ENCODE data around the gene PACSIN3.

PACSIN3 gene

GRCh38 chr11:47160753-47161133, 25.5 kb downstream of the PACSIN3 start:
- Mint-ChIP-seq H3K27ac (no peak overlapping the region), H3K4me3 (no peak overlapping the region), H3K36me3 (ENCODE audit: low read depth) (peaks cover 58% of the 10 kb centered on the region), H3K27me3 (no peaks in the 10 kb centered on the region), H3K9me3 (no peaks in the 10 kb centered on the region), H3K4me1 (ENCODE audit: low read depth) (peaks cover 11% of the 10 kb centered on the region)
- intact Hi-C loops (cut with micrococcal nuclease), result no loop called here

GRCh38 chr11:47158242-47158641, 28.0 kb downstream of the PACSIN3 start:
- Mint-ChIP-seq H3K4me1 (ENCODE audit: low read depth) (peaks cover 16% of the 10 kb centered on the region), H3K9me3 (no peaks in the 10 kb centered on the region), H3K4me3 (no peak overlapping the region), H3K27ac (no peak overlapping the region), H3K27me3 (peaks cover 14% of the 10 kb centered on the region), H3K36me3 (ENCODE audit: low read depth) (peaks cover 33% of the 10 kb centered on the region)
- intact Hi-C loops (cut with micrococcal nuclease), result no loop called here

GRCh38 chr11:47157805-47158204, 28.4 kb downstream of the PACSIN3 start:
- intact Hi-C loops (cut with micrococcal nuclease), result no loop called here
- H3K27ac Mint-ChIP-seq, result no peak overlapping the region
- no peaks in the 10 kb centered on the region for H3K9me3 Mint-ChIP-seq
- no peak overlapping the region for H3K4me3 Mint-ChIP-seq
- peaks cover 29% of the 10 kb centered on the region for H3K36me3 Mint-ChIP-seq (ENCODE audit: low read depth)
- peaks cover 14% of the 10 kb centered on the region for H3K27me3 Mint-ChIP-seq
- H3K4me1 Mint-ChIP-seq (ENCODE audit: low read depth), result peaks cover 20% of the 10 kb centered on the region

- Mint-ChIP-seq H3K36me3 (ENCODE audit: low read depth) (peaks cover 21% of the 10 kb centered on the region), H3K4me3 (no peak overlapping the region), H3K27me3 (peaks cover 14% of the 10 kb centered on the region), H3K27ac (no peak overlapping the region), H3K4me1 (ENCODE audit: low read depth) (peaks cover 26% of the 10 kb centered on the region), H3K9me3 (no peaks in the 10 kb centered on the region)
- intact Hi-C loops (cut with micrococcal nuclease), result no loop called here
These were observed 29.3 kb downstream of the PACSIN3 start for GRCh38 chr11:47156951-47157350.

- Mint-ChIP-seq H3K27me3 (peaks cover 14% of the 10 kb centered on the region), H3K27ac (no peak overlapping the region), H3K36me3 (ENCODE audit: low read depth) (peaks cover 15% of the 10 kb centered on the region), H3K4me3 (no peak overlapping the region), H3K9me3 (no peaks in the 10 kb centered on the region), H3K4me1 (ENCODE audit: low read depth) (peaks cover 22% of the 10 kb centered on the region)
- intact Hi-C loops (cut with micrococcal nuclease), result no loop called here
These were observed 29.9 kb downstream of the PACSIN3 start for GRCh38 chr11:47156333-47156732.

GRCh38 chr11:47155879-47156278, 30.4 kb downstream of the PACSIN3 start:
- Mint-ChIP-seq H3K27ac (no peak overlapping the region), H3K27me3 (peaks cover 14% of the 10 kb centered on the region), H3K4me1 (ENCODE audit: low read depth) (peaks cover 22% of the 10 kb centered on the region), H3K9me3 (no peaks in the 10 kb centered on the region), H3K4me3 (no peak overlapping the region), H3K36me3 (ENCODE audit: low read depth) (peaks cover 15% of the 10 kb centered on the region)
- intact Hi-C loops (cut with micrococcal nuclease), result no loop called here

- Mint-ChIP-seq H3K27me3 (peaks cover 14% of the 10 kb centered on the region), H3K4me3 (no peak overlapping the region), H3K9me3 (no peaks in the 10 kb centered on the region), H3K4me1 (ENCODE audit: low read depth) (peaks cover 22% of the 10 kb centered on the region), H3K27ac (no peak overlapping the region), H3K36me3 (ENCODE audit: low read depth) (peaks cover 15% of the 10 kb centered on the region)
- intact Hi-C loops (cut with micrococcal nuclease), result no loop called here
These were observed 31.3 kb downstream of the PACSIN3 start for GRCh38 chr11:47154616-47155570.

GRCh38 chr11:47152953-47153950, 33.0 kb downstream of the PACSIN3 start:
- no peak overlapping the region for H3K4me3 Mint-ChIP-seq
- H3K4me1 Mint-ChIP-seq (ENCODE audit: low read depth), result peaks cover 18% of the 10 kb centered on the region
- H3K9me3 Mint-ChIP-seq, result no peaks in the 10 kb centered on the region
- H3K27ac Mint-ChIP-seq, result no peak overlapping the region
- intact Hi-C loops (cut with micrococcal nuclease), result loop anchor here (1.0 to 2.0 kb wide), 2 partner anchors 234 to 264 kb away; partner anchors contain the start of gene LRP4
- H3K27me3 Mint-ChIP-seq, result peaks cover 14% of the 10 kb centered on the region
- H3K36me3 Mint-ChIP-seq (ENCODE audit: low read depth), result peaks cover 6% of the 10 kb centered on the region

- peaks cover 6% of the 10 kb centered on the region for H3K36me3 Mint-ChIP-seq (ENCODE audit: low read depth)
- H3K27me3 Mint-ChIP-seq, result peaks cover 14% of the 10 kb centered on the region
- no peak overlapping the region for H3K27ac Mint-ChIP-seq
- no peaks in the 10 kb centered on the region for H3K9me3 Mint-ChIP-seq
- intact Hi-C loops (cut with micrococcal nuclease), result loop anchor here (2.0 kb wide), 1 partner anchor 234 kb away; the partner anchor contains the start of gene LRP4
- H3K4me3 Mint-ChIP-seq, result no peak overlapping the region
- H3K4me1 Mint-ChIP-seq (ENCODE audit: low read depth), result peaks cover 16% of the 10 kb centered on the region
These were observed 33.9 kb downstream of the PACSIN3 start for GRCh38 chr11:47152126-47152952.

GRCh38 chr11:47149782-47150181, 36.5 kb downstream of the PACSIN3 start:
- Mint-ChIP-seq H3K4me3 (no peak overlapping the region), H3K9me3 (no peaks in the 10 kb centered on the region), H3K4me1 (ENCODE audit: low read depth) (peaks cover 11% of the 10 kb centered on the region), H3K27ac (no peak overlapping the region), H3K36me3 (ENCODE audit: low read depth) (no peaks in the 10 kb centered on the region), H3K27me3 (peaks cover 6% of the 10 kb centered on the region)
- intact Hi-C loops (cut with micrococcal nuclease), result no loop called here

- intact Hi-C loops (cut with micrococcal nuclease), result no loop called here
- peaks cover 11% of the 10 kb centered on the region for H3K4me1 Mint-ChIP-seq (ENCODE audit: low read depth)
- H3K27me3 Mint-ChIP-seq, result no peaks in the 10 kb centered on the region
- no peak overlapping the region for H3K4me3 Mint-ChIP-seq
- H3K27ac Mint-ChIP-seq, result no peak overlapping the region
- no peaks in the 10 kb centered on the region for H3K9me3 Mint-ChIP-seq
- no peaks in the 10 kb centered on the region for H3K36me3 Mint-ChIP-seq (ENCODE audit: low read depth)
These were observed 37.2 kb downstream of the PACSIN3 start for GRCh38 chr11:47148903-47149531.

- H3K27me3 Mint-ChIP-seq, result no peaks in the 10 kb centered on the region
- no peaks in the 10 kb centered on the region for H3K36me3 Mint-ChIP-seq (ENCODE audit: low read depth)
- no peak overlapping the region for H3K4me3 Mint-ChIP-seq
- H3K27ac Mint-ChIP-seq, result no peak overlapping the region
- no peaks in the 10 kb centered on the region for H3K9me3 Mint-ChIP-seq
- H3K4me1 Mint-ChIP-seq (ENCODE audit: low read depth), result peaks cover 11% of the 10 kb centered on the region
- intact Hi-C loops (cut with micrococcal nuclease), result no loop called here
These were observed 38.0 kb downstream of the PACSIN3 start for GRCh38 chr11:47148270-47148669.

GRCh38 chr11:47147681-47148080, 38.6 kb downstream of the PACSIN3 start:
- Mint-ChIP-seq H3K27ac (no peak overlapping the region), H3K4me1 (ENCODE audit: low read depth) (peaks cover 6% of the 10 kb centered on the region), H3K36me3 (ENCODE audit: low read depth) (no peaks in the 10 kb centered on the region), H3K4me3 (no peak overlapping the region), H3K27me3 (no peaks in the 10 kb centered on the region), H3K9me3 (no peaks in the 10 kb centered on the region)
- intact Hi-C loops (cut with micrococcal nuclease), result no loop called here
